SK-N-SH (cell line): ENCODE results near the gene MRPS12. TPM values are rescaled to one million over a fixed set of nuclear protein-coding genes. Genes with fewer than 3 reads are reported as not detected.

Experiments used
- CTCF ChIA-PET: fragments of 300-600, 350-600 bp; formaldehyde crosslinking; extraction: SDS; loops from one replicate; lab custom pipeline; 2021; lab: Yijun Ruan, JAX
- POLR2A ChIA-PET: fragments of 350-600 bp; sonication (Branson Sonifier 250); formaldehyde crosslinking; extraction: SDS; loops from one replicate; lab custom pipeline; 2020; ENCODE audit warnings: antibody characterized with exemption, inconsistent platforms; lab: Yijun Ruan, JAX
- DNase-seq: peaks from one replicate; pipeline ENCODE4 v3.0.0; 2012
- H2AFZ ChIP-seq: fragments of 200-600 bp; sonication (generic); 2 replicates; pipeline ENCODE4 v1.8.1; 2016; ENCODE audit warnings: antibody characterized with exemption, mild to moderate bottlenecking, low read depth
- H3F3A ChIP-seq: fragments of 200-600 bp; sonication (generic); replicated peaks from 2 replicates; pipeline ENCODE3; 2016; ENCODE audit warnings: antibody characterized with exemption, mild to moderate bottlenecking; ENCODE audit not compliant: insufficient read depth
- H3K27ac ChIP-seq, 2 experiments: fragments of 200-500 bp in 1 of 2; fragments of 200-600 bp in 1 of 2; sonication (Bioruptor generic) in 1 of 2; sonication (generic), shearing (Covaris generic) in 1 of 2; 2 replicates each; pipeline versions ENCODE4 v1.5.1 to v1.6.1; 2014 to 2016; ENCODE audit warnings: low read depth in 2 of 2, inconsistent platforms in 1 of 2, low read length in 1 of 2, mild to moderate bottlenecking in 1 of 2, mixed read lengths in 1 of 2
- H3K27me3 ChIP-seq: fragments of 200-600 bp; sonication (generic), shearing (Covaris generic); 2 replicates; pipeline ENCODE4 v1.6.1; 2016; ENCODE audit warnings: mixed run types; ENCODE audit not compliant: insufficient read depth
- H3K36me3 ChIP-seq, 2 experiments: fragments of 200-500 bp in 1 of 2; fragments of 200-600 bp in 1 of 2; sonication (Bioruptor generic) in 1 of 2; sonication (generic) in 1 of 2; replicated peaks in 1 of 2; 2 replicates each; pipeline versions ENCODE3 to v1.5.1; 2014 to 2016; ENCODE audit warnings: low read length in 1 of 2, mild to moderate bottlenecking in 1 of 2; ENCODE audit not compliant: insufficient read depth in 2 of 2, control insufficient read depth in 1 of 2
- H3K4me1 ChIP-seq, 2 experiments: fragments of 200-500 bp in 1 of 2; fragments of 200-600 bp in 1 of 2; sonication (Bioruptor generic) in 1 of 2; sonication (generic), shearing (Covaris generic) in 1 of 2; 2 replicates each; pipeline versions ENCODE4 v1.5.1 to v1.6.1; 2014 to 2016; ENCODE audit warnings: low read depth in 1 of 2, low read length in 1 of 2, mixed run types in 1 of 2; ENCODE audit not compliant: insufficient read depth in 2 of 2, control insufficient read depth in 1 of 2
- H3K4me2 ChIP-seq: fragments of 200-600 bp; sonication (generic), shearing (Covaris generic); 2 replicates; pipeline ENCODE4 v1.6.1; 2017; ENCODE audit warnings: mixed run types
- H3K4me3 ChIP-seq, 2 experiments: fragments of 200-500 bp in 1 of 2; fragments of 200-600 bp in 1 of 2; sonication (Bioruptor generic) in 1 of 2; sonication (generic), shearing (Covaris generic) in 1 of 2; 2 replicates each; pipeline versions ENCODE4 v1.5.1 to v1.8.1; 2014 to 2016; ENCODE audit warnings: low read depth in 2 of 2, inconsistent platforms in 1 of 2, low read length in 1 of 2, mild to moderate bottlenecking in 1 of 2, mixed read lengths in 1 of 2, moderate library complexity in 1 of 2
- H3K79me2 ChIP-seq: fragments of 200-600 bp; sonication (generic); 2 replicates; pipeline ENCODE4 v1.8.1; 2017; ENCODE audit warnings: mild to moderate bottlenecking; ENCODE audit not compliant: insufficient read depth
- H3K9ac ChIP-seq: fragments of 200-600 bp; sonication (generic); 2 replicates; pipeline ENCODE4 v1.6.1; 2017; ENCODE audit warnings: mixed run types
- H3K9me2 ChIP-seq: fragments of 200-600 bp; sonication (generic); 2 replicates; pipeline ENCODE4 v1.6.1; 2017; ENCODE audit warnings: mixed run types
- H3K9me3 ChIP-seq: fragments of 200-600 bp; sonication (generic); 2 replicates; pipeline ENCODE4 v1.6.1; 2017; ENCODE audit warnings: mixed run types, mild to moderate bottlenecking, moderate library complexity
- H4K20me1 ChIP-seq: fragments of 200-600 bp; sonication (generic); 2 replicates; pipeline ENCODE4 v1.6.1; 2017; ENCODE audit warnings: mild to moderate bottlenecking, mixed run types; ENCODE audit not compliant: insufficient read depth
- CHD2 ChIP-seq: fragments of 150-350 bp; IDR thresholded peaks from 2 replicates; pipeline ENCODE4 v1.6.1; 2018; ENCODE audit warnings: low read length; ENCODE audit not compliant: partially characterized antibody
- ELF1 ChIP-seq: IDR thresholded peaks from 2 replicates; pipeline ENCODE4 v1.4.0; 2012
- EP300 ChIP-seq, 2 experiments: IDR thresholded peaks; 2 replicates each; pipeline versions ENCODE4 v1.4.0 to v1.6.1; 2012; ENCODE audit warnings: borderline replicate concordance in 1 of 2, low read depth in 1 of 2, low read length in 1 of 2
- EZH2phosphoT487 ChIP-seq: fragments of 200-600 bp; sonication (generic); IDR thresholded peaks from 2 replicates; pipeline ENCODE4 v1.6.1; 2017; ENCODE audit warnings: low read depth, mixed run types, mild to moderate bottlenecking, antibody characterized with exemption, moderate library complexity, borderline replicate concordance
- FOSL2 ChIP-seq: IDR thresholded peaks from 2 replicates; pipeline ENCODE4 v1.4.0; 2012; ENCODE audit warnings: low read depth, mild to moderate bottlenecking, moderate library complexity, borderline replicate concordance
- FOXJ3 ChIP-seq: sonication (generic); formaldehyde crosslinking; IDR thresholded peaks from 2 replicates; pipeline ENCODE4 v1.5.1; 2020; ENCODE audit warnings: mild to moderate bottlenecking, missing genetic modification reagents
- FOXM1 ChIP-seq: IDR thresholded peaks from 2 replicates; pipeline ENCODE4 v1.4.0; 2012; ENCODE audit warnings: low read depth, mild to moderate bottlenecking
- IRF3 ChIP-seq: fragments of 150-350 bp; IDR thresholded peaks from 2 replicates; pipeline ENCODE4 v1.6.1; 2016; ENCODE audit warnings: mild to moderate bottlenecking, low read depth, low read length
- NRF1 ChIP-seq: IDR thresholded peaks from 2 replicates; pipeline ENCODE4 v1.6.1; 2012; ENCODE audit warnings: low read depth, mild to moderate bottlenecking, low read length
- RAD21 ChIP-seq: IDR thresholded peaks from 2 replicates; pipeline ENCODE4 v1.6.1; 2012; ENCODE audit warnings: mild to moderate bottlenecking, low read length
- RCOR1 ChIP-seq: fragments of 150-350 bp; IDR thresholded peaks from 2 replicates; pipeline ENCODE4 v1.6.1; 2017; ENCODE audit warnings: antibody characterized with exemption, low read length
- REST ChIP-seq: IDR thresholded peaks from 2 replicates; pipeline ENCODE4 v1.6.1; 2012; ENCODE audit warnings: mild to moderate bottlenecking, low read depth, low read length, moderate library complexity
- RXRA ChIP-seq: IDR thresholded peaks from 2 replicates; pipeline ENCODE4 v1.4.0; 2012; ENCODE audit warnings: low read depth, mild to moderate bottlenecking, borderline replicate concordance
- TAF1 ChIP-seq: IDR thresholded peaks from 2 replicates; pipeline ENCODE4 v1.6.1; 2012; ENCODE audit warnings: low read depth, mild to moderate bottlenecking, low read length, moderate library complexity, borderline replicate concordance
- TCF12 ChIP-seq: IDR thresholded peaks from 2 replicates; pipeline ENCODE4 v1.4.0; 2012
- TEAD4 ChIP-seq: IDR thresholded peaks from 2 replicates; pipeline ENCODE4 v1.4.0; 2012; ENCODE audit warnings: mild to moderate bottlenecking, borderline replicate concordance; ENCODE audit not compliant: insufficient read depth
- YY1 ChIP-seq: IDR thresholded peaks from 2 replicates; pipeline ENCODE4 v1.4.0; 2012; ENCODE audit warnings: low read depth, mild to moderate bottlenecking
- WGBS: methylation state at CpG from one replicate; pipeline ENCODE4 v1.1.6; 2017; ENCODE audit warnings: low lambda C conversion rate; 5-methylcytosine and 5-hydroxymethylcytosine counted together
- polyA plus RNA-seq, 3 experiments: library from polyadenylated mRNA; depleted of rRNA; stranded (reverse); fragments of >200 nt; gene quantifications; 2 replicates each; pipeline ENCODE4 v1.2.3, GENCODE V29; 2012
- TF ChIP-seq, protein P1 (sequence below): IDR thresholded peaks from 2 replicates; pipeline ENCODE4; 2012

The MRPS12 gene
- polyA plus RNA-seq, 1 of the 3 experiments (the other 2 are of a cell fraction): 59.6 TPM

GRCh38 chr19:38979812-38980211 is 49.1 kb downstream of the MRPS12 start:
- CTCF ChIA-PET: no interaction called here
- H3K27me3 ChIP-seq: no peaks in the 10 kb centered on the region

More at GRCh38 chr19:38979812-38980211, 49.1 kb downstream of the MRPS12 start:
- no peak for DNase-seq
- H3K4me3 ChIP-seq: no peak overlapping the region
- peaks cover 6% of the 10 kb centered on the region; the same call in 1 of the 2 replicates for H3K79me2 ChIP-seq
- H3K9ac ChIP-seq: no peak overlapping the region
- no peak overlapping the region for H3K4me2 ChIP-seq
- H2AFZ ChIP-seq: no peak overlapping the region
- peaks cover 18% of the 10 kb centered on the region for H3F3A ChIP-seq
- H4K20me1 ChIP-seq: no peaks in the 10 kb centered on the region
- POLR2A ChIA-PET: no interaction called here
- H3K36me3 ChIP-seq: no peaks in the 10 kb centered on the region
- no peaks in the 10 kb centered on the region for H3K9me2 ChIP-seq
- no peak for TF ChIP-seq RAD21
- no peak for TF ChIP-seq RXRA
- TF ChIP-seq, protein P1, sequence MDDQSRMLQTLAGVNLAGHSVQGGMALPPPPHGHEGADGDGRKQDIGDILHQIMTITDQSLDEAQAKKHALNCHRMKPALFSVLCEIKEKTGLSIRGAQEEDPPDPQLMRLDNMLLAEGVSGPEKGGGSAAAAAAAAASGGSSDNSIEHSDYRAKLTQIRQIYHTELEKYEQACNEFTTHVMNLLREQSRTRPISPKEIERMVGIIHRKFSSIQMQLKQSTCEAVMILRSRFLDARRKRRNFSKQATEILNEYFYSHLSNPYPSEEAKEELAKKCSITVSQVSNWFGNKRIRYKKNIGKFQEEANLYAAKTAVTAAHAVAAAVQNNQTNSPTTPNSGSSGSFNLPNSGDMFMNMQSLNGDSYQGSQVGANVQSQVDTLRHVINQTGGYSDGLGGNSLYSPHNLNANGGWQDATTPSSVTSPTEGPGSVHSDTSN: no peak
- TF ChIP-seq REST: no peak
- no peak for TF ChIP-seq CHD2
- TF ChIP-seq ELF1: no peak
- no peak for TF ChIP-seq TAF1
- TF ChIP-seq TCF12: no peak
- no peak for TF ChIP-seq TEAD4
- no peak for TF ChIP-seq NRF1
- TF ChIP-seq IRF3: no peak
- TF ChIP-seq EP300 (IDR thresholded peaks at IDR 0.05; ENCODE audit: borderline replicate concordance in 1 of 2, low read depth in 1 of 2, low read length in 1 of 2): no peak
- no peak for TF ChIP-seq FOXM1
- TF ChIP-seq EZH2phosphoT487: no peak
- TF ChIP-seq FOXJ3 (CRISPR knock-in tag): no peak
- no peak for TF ChIP-seq YY1
- TF ChIP-seq RCOR1: no peak
- no peak for TF ChIP-seq FOSL2
- TF ChIP-seq, all 33 proteins: peak for 0
- Histone ChIP-seq H3K9me3 (no peaks in the 10 kb centered on the region), H3K27ac (no peak overlapping the region), H3K4me1 (peaks cover 6 to 7% of the 10 kb centered on the region in 2 experiments)
- WGBS: 67% methylated on average over 4 of the region's 5 CpGs
